Measurements from ENCODE around the gene MEIOC.
"Not testable (repeated sequence)": the region's sequence is repeated elsewhere in the genome, so short reads cannot be mapped to it uniquely, and the experiment has no call there.

The MEIOC gene

DNA sequence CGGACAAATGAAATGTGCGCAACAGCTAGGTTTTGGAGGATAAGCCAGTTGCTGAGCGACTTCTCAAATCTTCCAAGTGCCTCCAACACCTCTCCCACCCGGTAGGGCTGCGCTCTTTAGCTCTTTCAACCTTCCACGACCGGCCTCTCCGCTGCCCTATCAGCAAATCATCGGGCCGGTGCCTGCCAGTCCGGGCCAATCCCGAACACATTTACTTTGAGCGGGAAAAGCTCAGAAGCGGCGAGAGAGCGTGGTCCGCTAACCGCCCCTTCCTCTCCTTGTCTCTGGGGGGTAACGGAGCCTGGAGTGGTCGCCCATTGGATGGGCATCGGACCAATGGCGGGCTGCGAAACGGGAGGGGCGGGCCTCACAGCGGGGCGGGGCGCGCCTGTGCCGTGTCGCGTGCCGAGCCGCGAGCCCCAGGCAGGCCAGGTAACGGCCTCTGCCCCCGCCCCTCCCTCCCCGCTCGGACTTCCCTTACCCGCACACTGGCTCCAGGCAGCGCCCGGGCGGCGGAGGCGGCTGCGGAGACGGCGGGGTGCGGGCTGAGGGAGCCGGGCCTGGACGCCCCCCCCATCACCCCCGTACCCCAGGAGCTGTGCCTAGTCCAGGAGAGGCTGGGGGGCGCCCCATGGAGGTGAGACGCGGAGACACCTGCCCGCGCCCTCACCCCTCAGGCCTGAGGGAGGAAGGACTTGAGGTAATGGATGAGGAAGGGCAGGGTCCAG lies at the start of gene MEIOC:
Gene MEIOC, plus strand, starts transcription at position 486 of the 728 bp plus-strand sequence. Its CDS starts 146 bp downstream, at position 632.
- H3K27ac ChIP-seq, result no peak within 1 kb of the TSS
- H3K4me2 ChIP-seq, result no peak within 1 kb of the TSS
- peaks cover 0 to 17% (median 10%) of the 10 kb centered on the region in 11 experiments; a peak in 14 of 22 replicates for H3K9me3 ChIP-seq (replicated peaks in 1 of 11)
- no peak for TF ChIP-seq Cebpa-rat (IDR thresholded peaks at IDR 0.05)
- H3K27me3 ChIP-seq, result no peaks in the 10 kb centered on the region
- no peaks in the 10 kb centered on the region for H3K4me1 ChIP-seq
- no peak within 1 kb of the TSS for H3K9ac ChIP-seq
- no peak within 1 kb of the TSS for H3K4me3 ChIP-seq
- H3K36me3 ChIP-seq, result no peaks in the 10 kb centered on the region
- H4K20me1 ChIP-seq, result no peaks in the 10 kb centered on the region

DNA sequence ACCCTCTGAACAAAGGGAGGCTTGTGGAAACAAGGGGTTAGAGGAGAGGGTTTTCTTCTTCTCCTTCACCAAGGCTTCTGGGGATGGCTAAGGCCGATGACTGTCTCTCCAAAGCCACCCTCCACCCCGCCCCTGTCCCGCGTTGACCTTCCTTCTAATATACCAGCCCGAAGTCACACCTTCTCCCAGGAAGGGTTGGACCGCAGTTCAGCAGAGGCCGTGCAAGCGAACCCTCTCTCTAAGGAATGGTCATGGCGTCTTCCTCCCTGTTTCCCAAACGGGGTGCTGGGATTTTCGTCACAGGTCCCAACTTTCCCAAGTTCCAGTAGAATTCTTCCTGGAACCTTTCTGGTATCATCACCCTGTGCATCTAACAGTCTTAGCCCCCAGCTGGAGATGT lies 49.6 kb upstream of the MEIOC start:
- peak overlapping the region in 6 of 11 experiments; percentile 6 to 78 (median 48); a peak in 6 of 22 replicates for H3K27ac ChIP-seq
- H3K27me3 ChIP-seq, result peaks cover 0 to 4% (median 0%) of the 10 kb centered on the region in 11 experiments; a peak in 2 of 22 replicates
- H4K20me1 ChIP-seq, result no peaks in the 10 kb centered on the region
- no peak overlapping the region for H3K9ac ChIP-seq
- H3K4me1 ChIP-seq, result peaks cover 60 to 97% (median 87%) of the 10 kb centered on the region in 10 experiments
- no peak overlapping the region for H3K4me3 ChIP-seq
- no peaks in the 10 kb centered on the region for H3K36me3 ChIP-seq
- no peak for TF ChIP-seq Cebpa-rat (IDR thresholded peaks at IDR 0.05)
- peaks cover 0 to 9% (median 6%) of the 10 kb centered on the region in 11 experiments; a peak in 8 of 22 replicates for H3K9me3 ChIP-seq (replicated peaks in 1 of 11)
- peak overlapping the region in 10 of 11 experiments; percentile 63 to 96 (median 88); a peak in 18 of 22 replicates for H3K4me2 ChIP-seq

DNA sequence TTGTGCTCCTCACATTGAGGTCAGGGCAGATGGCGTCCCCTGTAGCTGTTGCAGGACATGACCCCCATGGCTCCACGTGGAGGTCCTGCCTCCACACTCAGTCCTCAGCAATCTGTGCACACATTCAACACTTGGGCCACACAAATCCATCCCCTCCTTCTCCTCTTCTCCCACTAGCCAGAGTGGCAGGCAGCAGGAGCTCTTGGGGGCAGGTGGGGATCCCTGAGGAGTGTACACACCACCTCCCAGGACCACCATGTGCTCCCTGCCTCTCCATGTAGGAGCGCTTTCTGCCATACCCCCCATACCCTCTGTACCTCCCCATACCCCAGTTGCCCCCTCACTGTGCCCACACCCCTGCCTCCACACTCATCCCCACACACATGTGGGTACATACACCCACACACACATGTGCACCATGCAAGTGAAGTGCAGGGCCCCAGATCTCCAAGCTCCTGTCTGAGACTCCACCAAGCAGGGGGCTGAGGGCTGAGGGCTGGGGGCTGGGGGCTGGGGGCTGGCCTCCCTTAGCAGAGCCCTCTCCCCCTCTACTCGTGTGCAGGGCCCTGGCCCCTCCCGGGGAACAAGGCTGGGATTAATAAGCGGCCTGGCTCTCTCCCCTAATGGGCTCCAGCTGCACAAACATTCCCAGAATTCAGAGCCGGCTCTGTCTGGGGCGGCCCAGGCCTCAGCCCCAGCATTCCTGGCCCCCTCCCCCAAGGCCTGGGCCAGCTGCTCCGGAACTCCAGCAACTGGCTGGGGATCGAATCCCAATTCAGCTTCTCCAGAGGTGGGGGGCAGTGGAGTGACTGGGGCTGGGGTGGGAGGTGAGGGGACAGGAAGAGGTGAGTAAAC lies 48.2 kb upstream of the MEIOC start:
- H3K4me3 ChIP-seq, result no peak overlapping the region
- H3K27ac ChIP-seq, result peak overlapping the region in 2 of 11 experiments; percentile 22 to 52; a peak in 3 of 22 replicates
- H3K36me3 ChIP-seq, result no peaks in the 10 kb centered on the region
- no peaks in the 10 kb centered on the region for H4K20me1 ChIP-seq
- no peak for TF ChIP-seq Cebpa-rat (IDR thresholded peaks at IDR 0.05)
- peak overlapping the region in 5 of 11 experiments; percentile 11 to 85 (median 15); a peak in 5 of 22 replicates for H3K4me2 ChIP-seq
- H3K27me3 ChIP-seq, result no peaks in the 10 kb centered on the region
- peaks cover 0 to 9% (median 6%) of the 10 kb centered on the region in 11 experiments; a peak in 8 of 22 replicates for H3K9me3 ChIP-seq (replicated peaks in 1 of 11)
- no peak overlapping the region for H3K9ac ChIP-seq
- H3K4me1 ChIP-seq, result peaks cover 53 to 89% (median 77%) of the 10 kb centered on the region in 10 experiments

DNA sequence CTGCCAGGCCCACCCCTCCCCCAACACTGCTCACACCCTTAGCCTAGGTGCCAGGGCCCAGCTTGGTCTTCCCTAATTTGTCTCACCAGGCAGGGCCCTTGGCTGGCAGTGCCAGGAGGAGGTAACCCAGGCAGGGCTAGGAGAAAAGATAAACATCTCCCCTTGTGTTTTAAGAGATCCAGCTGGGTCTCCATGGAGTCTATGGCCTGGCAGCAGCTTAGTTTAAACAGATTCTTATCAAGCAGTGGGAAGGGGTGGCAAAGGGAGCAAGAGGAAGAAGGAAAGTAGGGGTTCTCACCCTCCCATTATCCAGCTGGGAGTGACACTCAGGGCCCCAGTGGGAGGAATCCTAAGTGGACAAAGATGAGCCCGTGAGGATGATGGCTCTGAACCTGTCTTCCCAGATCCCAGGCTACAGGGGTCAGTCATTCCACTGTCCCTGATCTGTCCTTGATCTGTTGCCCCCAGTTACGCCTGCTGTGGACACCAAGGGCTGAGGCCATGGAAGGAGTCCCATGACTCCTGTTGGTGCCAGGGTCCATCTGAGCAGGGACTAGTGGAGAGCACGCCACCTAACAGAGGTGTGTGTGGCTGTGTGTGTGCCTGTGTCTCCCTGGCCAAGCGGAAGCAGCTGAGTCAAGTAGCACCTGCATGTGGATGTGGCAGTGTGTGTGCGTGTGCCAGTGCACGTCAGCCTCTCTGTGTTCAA lies 47.4 kb upstream of the MEIOC start:
- Histone ChIP-seq H3K4me2 (peak overlapping the region; percentile 52 to 85 (median 72)), H3K36me3 (no peaks in the 10 kb centered on the region), H3K9ac (peak overlapping the region in 3 of 11 experiments; percentile 4 to 23 (median 9); a peak in 3 of 22 replicates), H3K4me3 (no peak overlapping the region), H3K27me3 (no peaks in the 10 kb centered on the region), H3K27ac (peak overlapping the region in 9 of 11 experiments; percentile 8 to 75 (median 61); a peak in 13 of 22 replicates), H4K20me1 (no peaks in the 10 kb centered on the region), H3K4me1 (peaks cover 53 to 82% (median 72%) of the 10 kb centered on the region in 10 experiments), H3K9me3 (replicated peaks in 1 of 11) (peaks cover 0 to 9% (median 6%) of the 10 kb centered on the region in 11 experiments; a peak in 8 of 22 replicates)
- no peak for TF ChIP-seq Cebpa-rat (IDR thresholded peaks at IDR 0.05)

DNA sequence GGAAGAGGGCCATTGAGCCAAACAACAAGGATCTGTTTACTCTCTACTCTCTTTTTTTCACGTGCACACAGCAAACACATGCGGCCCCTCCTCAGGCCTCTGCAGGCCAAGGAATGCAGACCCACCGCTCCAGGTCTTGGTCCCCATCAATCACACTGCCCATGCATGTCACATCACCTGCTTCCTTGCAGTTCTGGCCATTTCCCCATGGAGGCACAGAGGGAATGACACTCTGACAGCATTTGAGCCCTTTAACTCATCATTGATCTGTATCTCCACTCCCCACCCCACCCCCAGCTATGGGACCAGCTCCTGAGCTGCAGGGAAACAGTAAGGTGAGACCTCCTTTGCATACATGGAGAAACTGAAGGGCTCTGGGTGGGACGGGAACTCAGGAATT lies 45.9 kb upstream of the MEIOC start:
- Histone ChIP-seq H3K36me3 (no peaks in the 10 kb centered on the region), H3K4me2 (peak overlapping the region; percentile 52 to 85 (median 72)), H3K4me1 (peaks cover 45 to 78% (median 67%) of the 10 kb centered on the region in 10 experiments), H4K20me1 (no peaks in the 10 kb centered on the region), H3K27ac (peak overlapping the region in 8 of 11 experiments; percentile 5 to 75 (median 61); a peak in 16 of 22 replicates), H3K9ac (peak overlapping the region in 4 of 11 experiments; percentile 4 to 58 (median 30); a peak in 5 of 22 replicates), H3K9me3 (replicated peaks in 1 of 11) (peaks cover 0 to 9% (median 6%) of the 10 kb centered on the region in 11 experiments; a peak in 8 of 22 replicates), H3K27me3 (no peaks in the 10 kb centered on the region), H3K4me3 (no peak overlapping the region)
- TF ChIP-seq Cebpa-rat (IDR thresholded peaks at IDR 0.05), result no peak

DNA sequence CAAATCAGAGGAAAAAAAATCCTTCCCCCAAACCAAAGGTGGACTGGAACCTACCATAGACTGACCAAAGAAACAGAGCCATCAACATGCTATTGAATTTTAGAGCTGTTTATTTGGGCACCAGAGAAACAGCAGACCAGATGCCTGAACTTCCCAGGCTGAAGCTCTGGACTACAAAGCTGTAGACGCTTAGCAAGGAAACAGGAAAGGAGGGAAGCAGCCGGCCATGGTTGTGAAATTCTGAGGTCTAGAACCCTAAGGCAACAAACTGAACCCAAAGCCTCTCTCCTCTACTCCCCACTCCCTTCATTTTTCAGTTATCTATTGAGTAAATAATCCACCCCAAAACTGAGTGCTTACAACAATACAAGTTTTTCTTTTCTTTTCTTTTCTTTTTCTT lies 45.4 kb upstream of the MEIOC start:
- no peaks in the 10 kb centered on the region for H4K20me1 ChIP-seq
- no peaks in the 10 kb centered on the region for H3K27me3 ChIP-seq
- peaks cover 40 to 72% (median 62%) of the 10 kb centered on the region in 10 experiments for H3K4me1 ChIP-seq
- H3K4me3 ChIP-seq, result no peak overlapping the region; a peak in 1 of 20 replicates
- peak in 6 of 11 experiments; percentile 42 to 55 (median 50); a peak in 4 of 22 replicates for TF ChIP-seq Cebpa-rat (IDR thresholded peaks at IDR 0.05)
- peak overlapping the region in 6 of 11 experiments; percentile 4 to 58 (median 40); a peak in 9 of 22 replicates for H3K9ac ChIP-seq
- no peaks in the 10 kb centered on the region for H3K36me3 ChIP-seq
- H3K9me3 ChIP-seq (replicated peaks in 1 of 11), result peaks cover 0 to 9% (median 6%) of the 10 kb centered on the region in 11 experiments; a peak in 8 of 22 replicates
- H3K27ac ChIP-seq, result peak overlapping the region in 7 of 11 experiments; percentile 45 to 75 (median 61); a peak in 15 of 22 replicates
- H3K4me2 ChIP-seq, result peak overlapping the region; percentile 52 to 85 (median 72)

DNA sequence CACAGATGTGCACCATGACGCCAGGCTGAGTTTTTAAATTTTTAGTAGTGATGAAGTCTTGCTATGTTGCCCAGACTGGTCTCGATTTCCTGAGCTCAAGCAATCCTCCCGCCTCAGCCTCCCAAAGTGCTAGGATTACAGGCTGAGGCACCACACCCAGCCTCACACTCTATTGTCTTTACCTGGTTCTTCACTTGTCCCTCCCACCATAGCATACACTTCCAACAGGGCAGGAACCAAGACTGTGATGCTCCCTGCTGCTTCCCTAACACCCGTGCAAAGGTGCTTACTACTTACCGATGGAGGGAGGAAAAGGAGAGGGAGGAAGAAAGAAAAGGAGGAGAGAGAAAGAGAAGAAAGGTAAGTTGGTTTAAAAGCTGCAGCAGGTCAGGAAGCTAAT lies 41.4 kb upstream of the MEIOC start:
- Histone ChIP-seq H3K36me3 (no peaks in the 10 kb centered on the region), H3K4me3 (no peak overlapping the region), H4K20me1 (no peaks in the 10 kb centered on the region), H3K27ac (no peak overlapping the region), H3K4me2 (peak overlapping the region in 6 of 11 experiments; percentile 5 to 81 (median 69); a peak in 9 of 22 replicates), H3K4me1 (peaks cover 19 to 44% (median 35%) of the 10 kb centered on the region in 10 experiments), H3K9me3 (replicated peaks in 1 of 11) (no peaks in the 10 kb centered on the region), H3K27me3 (no peaks in the 10 kb centered on the region), H3K9ac (no peak overlapping the region)
- no peak for TF ChIP-seq Cebpa-rat (IDR thresholded peaks at IDR 0.05)

DNA sequence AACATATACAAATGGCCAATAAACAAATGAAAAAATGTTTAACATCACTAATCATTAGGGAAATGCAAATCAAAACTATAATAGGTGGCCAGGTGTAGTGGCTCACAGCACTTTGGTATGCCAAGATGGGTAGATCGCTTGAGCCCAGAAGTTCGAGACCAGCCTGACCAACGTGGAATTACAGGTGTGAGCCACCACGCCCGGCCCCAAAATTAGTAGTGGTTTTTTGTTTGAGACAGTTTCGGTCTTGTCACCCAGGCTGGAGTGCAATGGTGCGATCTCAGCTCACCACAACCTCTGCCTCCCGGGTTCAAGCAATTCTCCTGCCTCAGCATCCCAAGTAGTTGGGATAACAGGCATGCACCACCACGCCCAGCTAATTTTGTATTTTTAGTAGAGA lies 37.6 kb upstream of the MEIOC start:
- H3K4me3 ChIP-seq; H3K9ac ChIP-seq; H3K27me3 ChIP-seq; H3K27ac ChIP-seq; H3K36me3 ChIP-seq; H3K9me3 ChIP-seq (replicated peaks in 1 of 11); H4K20me1 ChIP-seq: not testable (repeated sequence)
- peaks cover 0 to 29% (median 13%) of the 10 kb centered on the region in 10 experiments; a peak in 15 of 20 replicates for H3K4me1 ChIP-seq
- H3K4me2 ChIP-seq, result peak overlapping the region in 4 of 11 experiments; percentile 3 to 21 (median 16); a peak in 2 of 22 replicates
